BJ (cell line): ENCODE data around the gene UBE2H. TPM values are rescaled to one million over a fixed set of nuclear protein-coding genes. Genes with fewer than 3 reads are reported as not detected.

Source experiments
- CTCF ChIA-PET: fragments of 350-600 bp; formaldehyde crosslinking; extraction: SDS; loops from one replicate; lab custom pipeline; 2021; ENCODE audit warnings: antibody characterized with exemption, inconsistent platforms; lab: Yijun Ruan, JAX
- POLR2A ChIA-PET: fragments of 300-600 bp; sonication (Branson Sonifier 250); formaldehyde crosslinking; extraction: SDS; loops from one replicate; lab custom pipeline; 2021; ENCODE audit warnings: antibody characterized with exemption; lab: Charles Lee
- DNase-seq: peaks from one replicate; pipeline ENCODE4 v3.0.0-alpha.2; 2011; ENCODE audit warnings: low read depth
- H3K27me3 ChIP-seq: 2 replicates; pipeline ENCODE4 v1.6.0; 2011; ENCODE audit warnings: low read length; ENCODE audit not compliant: control insufficient read depth, insufficient read depth
- H3K36me3 ChIP-seq: 2 replicates; pipeline ENCODE4 v1.5.1; 2011; ENCODE audit warnings: low read length; ENCODE audit not compliant: control insufficient read depth, insufficient read depth
- H3K4me3 ChIP-seq: 2 replicates; pipeline ENCODE4 v1.5.1; 2011; ENCODE audit warnings: low read depth, mild to moderate bottlenecking, control low read depth, low read length
- CTCF ChIP-seq: IDR thresholded peaks from 2 replicates; pipeline ENCODE4 v1.5.1; 2011; ENCODE audit warnings: low read depth, mild to moderate bottlenecking, control low read depth, inconsistent platforms, low read length, moderate library complexity; ENCODE audit not compliant: insufficient read depth
- polyA plus RNA-seq: library from polyadenylated mRNA; depleted of rRNA; stranded (reverse); fragments of >200 nt; gene quantifications from 2 replicates; pipeline ENCODE4 v1.2.3, GENCODE V29; 2011

UBE2H gene
- polyA plus RNA-seq, 1 experiment = 37.0 TPM

GRCh38 chr7:129786825-129787563 is 165.8 kb downstream of the UBE2H start:
- peaks cover 39% of the 10 kb centered on the region for H3K27me3 ChIP-seq
- H3K36me3 ChIP-seq = no peaks in the 10 kb centered on the region
- ChIA-PET POLR2A (no interaction called here), CTCF (no interaction called here)
- TF ChIP-seq CTCF = no peak
- no peak for DNase-seq
- no peak overlapping the region for H3K4me3 ChIP-seq

GRCh38 chr7:129785685-129786514 is 166.9 kb downstream of the UBE2H start:
- no peak for TF ChIP-seq CTCF
- H3K27me3 ChIP-seq = peaks cover 48% of the 10 kb centered on the region
- POLR2A ChIA-PET = no interaction called here
- DNase-seq = no peak
- no peaks in the 10 kb centered on the region for H3K36me3 ChIP-seq
- no peak overlapping the region for H3K4me3 ChIP-seq
- CTCF ChIA-PET = no interaction called here

DNA sequence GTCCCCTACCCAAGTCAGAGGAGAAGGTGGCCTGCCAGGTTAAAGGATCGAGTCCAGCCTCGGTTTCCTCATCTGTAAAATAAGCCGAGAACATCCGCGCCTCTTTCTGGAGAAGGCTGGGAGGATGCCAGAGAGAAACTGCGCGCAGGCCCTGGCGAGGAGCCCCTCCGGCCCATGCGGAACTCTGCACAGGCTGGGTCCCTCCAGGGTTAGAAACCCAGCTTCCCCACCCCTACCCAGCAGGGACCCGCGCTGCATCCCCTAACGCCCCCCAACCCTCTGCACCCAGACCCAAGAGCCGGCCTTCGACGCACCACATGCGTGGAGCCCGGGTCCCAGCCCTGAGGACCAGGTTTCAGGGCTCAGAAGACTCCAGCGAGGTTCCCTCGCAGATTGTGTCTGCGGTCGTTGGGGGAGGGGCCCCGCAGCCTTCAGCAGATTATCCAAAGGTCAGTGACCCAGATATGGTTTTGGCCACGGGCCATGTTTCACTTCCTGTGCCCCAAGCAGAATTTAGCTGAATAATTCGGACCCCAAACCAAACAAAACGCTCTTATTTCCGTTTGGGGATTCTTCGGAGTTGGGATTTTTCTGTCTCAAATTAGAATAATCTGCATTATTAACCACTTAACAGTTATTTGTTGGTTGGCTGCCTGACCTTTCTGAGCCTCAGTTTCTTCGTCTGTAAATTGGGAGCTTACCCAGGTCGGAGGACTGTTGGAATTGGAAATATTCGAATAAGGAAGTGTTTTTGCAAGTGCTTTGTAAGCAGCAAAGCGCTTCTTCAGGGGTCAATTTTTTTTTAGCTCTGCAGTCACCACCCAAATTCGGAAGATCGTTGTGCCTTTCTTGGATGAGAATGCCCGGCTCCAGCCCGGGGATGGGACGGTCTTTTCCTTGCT is 167.7 kb downstream of the UBE2H start:
- Histone ChIP-seq H3K4me3 (no peak overlapping the region), H3K36me3 (no peaks in the 10 kb centered on the region), H3K27me3 (peaks cover 53% of the 10 kb centered on the region)
- DNase-seq = no peak
- CTCF ChIA-PET = no interaction called here
- POLR2A ChIA-PET = no interaction called here
- no peak for TF ChIP-seq CTCF

DNA sequence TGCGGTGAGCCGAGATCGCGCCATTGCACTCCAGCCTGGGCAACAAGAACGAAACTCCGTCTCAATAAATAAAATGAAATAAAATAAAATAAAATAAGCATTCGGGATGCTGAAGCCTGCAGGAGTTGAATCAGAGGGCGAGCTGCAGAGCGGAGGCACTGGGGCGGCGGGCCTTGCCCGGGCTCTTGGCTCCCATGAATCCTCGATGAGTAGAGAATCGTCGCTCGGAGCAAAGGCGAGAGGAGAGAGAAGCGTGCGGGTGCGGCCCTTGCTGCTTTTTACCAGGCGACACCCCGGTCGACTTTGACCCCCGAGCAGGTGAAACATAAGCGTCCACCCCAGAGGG is 168.3 kb downstream of the UBE2H start:
- DNase-seq = no peak
- ChIA-PET POLR2A (no interaction called here), CTCF (no interaction called here)
- TF ChIP-seq CTCF = no peak
- no peaks in the 10 kb centered on the region for H3K36me3 ChIP-seq
- peaks cover 55% of the 10 kb centered on the region for H3K27me3 ChIP-seq
- H3K4me3 ChIP-seq = no peak overlapping the region

DNA sequence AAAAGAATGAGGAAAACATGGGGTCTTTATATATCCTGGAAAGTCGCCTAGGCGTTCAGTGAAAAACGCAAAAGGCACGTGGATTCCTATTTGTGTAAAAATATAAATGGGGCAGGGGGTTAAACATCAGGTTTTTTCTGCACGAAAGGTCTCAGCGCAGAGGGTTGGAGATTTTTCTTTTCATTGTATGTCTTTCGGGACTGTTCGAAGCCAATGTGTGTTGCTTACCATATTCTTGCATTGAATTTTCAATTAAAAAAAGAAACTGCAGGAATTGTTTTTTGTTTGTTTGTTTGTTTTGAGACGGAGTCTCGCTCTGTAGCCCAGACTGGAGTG is 169.2 kb downstream of the UBE2H start:
- TF ChIP-seq CTCF = no peak
- ChIA-PET POLR2A (no interaction called here), CTCF (no interaction called here)
- Histone ChIP-seq H3K36me3 (no peaks in the 10 kb centered on the region), H3K27me3 (peaks cover 61% of the 10 kb centered on the region), H3K4me3 (no peak overlapping the region)
- no peak for DNase-seq
